NCI-H226 (cell line): ENCODE data around the gene LCN10.

ENCODE experiments used
- DNase-seq: peaks from one replicate; pipeline ENCODE4 v3.0.0-alpha.2; 2015

LCN10 gene

GRCh38 chr9:136734837-136735496, 7.8 kb downstream of the LCN10 start:
- no peak for DNase-seq

- DNase-seq = no peak
These were observed 9.1 kb downstream of the LCN10 start for GRCh38 chr9:136733611-136734010.

- no peak for DNase-seq
These were observed 10.1 kb downstream of the LCN10 start for GRCh38 chr9:136732444-136733178.

- DNase-seq = no peak
These were observed 12.8 kb downstream of the LCN10 start for GRCh38 chr9:136729926-136730325.

GRCh38 chr9:136729144-136729543, 13.6 kb downstream of the LCN10 start:
- no peak for DNase-seq

- no peak for DNase-seq
These were observed 14.1 kb downstream of the LCN10 start for GRCh38 chr9:136728548-136729123.

- DNase-seq = peak; percentile 72
These were observed 14.6 kb downstream of the LCN10 start for GRCh38 chr9:136728080-136728547.

- DNase-seq = no peak
These were observed 16.0 kb downstream of the LCN10 start for GRCh38 chr9:136726631-136727191.

GRCh38 chr9:136726118-136726517, 16.6 kb downstream of the LCN10 start:
- DNase-seq = no peak

- no peak for DNase-seq
These were observed 17.1 kb downstream of the LCN10 start for GRCh38 chr9:136725612-136726011.

GRCh38 chr9:136724772-136725171, 18.0 kb downstream of the LCN10 start:
- DNase-seq = no peak

- DNase-seq = no peak
These were observed 18.8 kb downstream of the LCN10 start for GRCh38 chr9:136723989-136724388.

GRCh38 chr9:136723362-136723976, 19.3 kb downstream of the LCN10 start:
- DNase-seq = no peak

GRCh38 chr9:136722969-136723356, 19.8 kb downstream of the LCN10 start:
- DNase-seq = no peak

- DNase-seq = no peak
These were observed 20.4 kb downstream of the LCN10 start for GRCh38 chr9:136722093-136722968.

GRCh38 chr9:136721339-136722092, 21.2 kb downstream of the LCN10 start:
- DNase-seq = no peak

- no peak for DNase-seq
These were observed 21.8 kb downstream of the LCN10 start for GRCh38 chr9:136720898-136721338.

- no peak for DNase-seq
These were observed 22.4 kb downstream of the LCN10 start for GRCh38 chr9:136720251-136720897.

GRCh38 chr9:136719195-136719880, 23.4 kb downstream of the LCN10 start:
- DNase-seq = no peak
